BJ (cell line): ENCODE results near the gene PLAAT4. TPM values are rescaled to one million over a fixed set of nuclear protein-coding genes. Genes with fewer than 3 reads are reported as not detected.
A peak's percentile ranks its signal among the peaks of the same experiment; 100 is the strongest.
"Not testable (repeated sequence)": the region's sequence is repeated elsewhere in the genome, so short reads cannot be mapped to it uniquely, and the experiment has no call there.

ENCODE experiments used
- CTCF ChIA-PET: fragments of 350-600 bp; formaldehyde crosslinking; extraction: SDS; loops from one replicate; lab custom pipeline; 2021; ENCODE audit warnings: antibody characterized with exemption, inconsistent platforms; lab: Yijun Ruan, JAX
- POLR2A ChIA-PET: fragments of 300-600 bp; sonication (Branson Sonifier 250); formaldehyde crosslinking; extraction: SDS; loops from one replicate; lab custom pipeline; 2021; ENCODE audit warnings: antibody characterized with exemption; lab: Charles Lee
- DNase-seq: peaks from one replicate; pipeline ENCODE4 v3.0.0-alpha.2; 2011; ENCODE audit warnings: low read depth
- H3K27me3 ChIP-seq: 2 replicates; pipeline ENCODE4 v1.6.0; 2011; ENCODE audit warnings: low read length; ENCODE audit not compliant: control insufficient read depth, insufficient read depth
- H3K36me3 ChIP-seq: 2 replicates; pipeline ENCODE4 v1.5.1; 2011; ENCODE audit warnings: low read length; ENCODE audit not compliant: control insufficient read depth, insufficient read depth
- H3K4me3 ChIP-seq: 2 replicates; pipeline ENCODE4 v1.5.1; 2011; ENCODE audit warnings: low read depth, mild to moderate bottlenecking, control low read depth, low read length
- polyA plus RNA-seq: library from polyadenylated mRNA; depleted of rRNA; stranded (reverse); fragments of >200 nt; gene quantifications from 2 replicates; pipeline ENCODE4 v1.2.3, GENCODE V29; 2011
- TF ChIP-seq, protein P1 (sequence below): IDR thresholded peaks from 2 replicates; pipeline ENCODE4 v1.5.1; 2011; ENCODE audit warnings: low read depth, mild to moderate bottlenecking, control low read depth, inconsistent platforms, low read length, moderate library complexity; ENCODE audit not compliant: insufficient read depth

PLAAT4 gene
- polyA plus RNA-seq, 1 experiment = 7.1 TPM

DNA sequence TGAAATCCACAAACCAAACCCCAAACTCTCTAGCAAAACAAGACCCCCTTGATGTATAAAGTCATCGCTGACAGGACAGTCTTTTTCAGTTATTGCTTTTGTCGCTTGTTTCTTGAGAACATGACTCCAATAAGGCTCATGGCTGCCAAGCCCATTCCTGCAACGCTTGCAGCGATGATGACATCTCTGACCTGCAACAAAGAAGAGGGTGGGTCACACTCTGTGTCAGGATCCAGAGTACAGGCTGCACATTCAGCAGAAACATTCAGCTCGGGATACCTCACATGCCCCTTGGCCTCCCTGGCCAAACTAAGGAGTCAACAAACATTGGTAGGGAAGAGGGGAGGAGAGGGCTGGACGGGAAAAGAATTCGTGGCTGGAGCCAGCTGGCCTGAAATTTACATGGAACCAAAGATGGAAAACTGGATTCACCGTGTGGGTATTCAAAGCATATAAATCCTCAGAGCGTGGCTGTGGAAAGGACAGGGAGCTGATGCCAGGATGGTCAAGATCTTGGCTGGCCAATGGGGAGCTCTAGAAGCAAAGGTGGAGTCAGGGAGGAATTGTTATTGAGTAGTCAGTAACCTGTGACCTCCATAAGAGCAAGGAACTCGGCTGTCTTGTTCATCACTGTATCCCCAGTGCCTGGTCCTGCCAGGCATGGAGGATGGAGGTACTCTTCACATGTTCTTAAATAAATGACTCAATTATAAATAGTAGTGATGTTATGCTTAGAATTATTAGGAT, 38.4 kb downstream of the PLAAT4 start:
- Histone ChIP-seq H3K36me3 (no peaks in the 10 kb centered on the region), H3K27me3 (no peaks in the 10 kb centered on the region; the same call in 1 of the 2 replicates), H3K4me3 (0 out of 2 replicates have a peak overlapping the region, but pooled peaks have one; percentile 2)
- POLR2A ChIA-PET = no interaction called here
- TF ChIP-seq, protein P1, sequence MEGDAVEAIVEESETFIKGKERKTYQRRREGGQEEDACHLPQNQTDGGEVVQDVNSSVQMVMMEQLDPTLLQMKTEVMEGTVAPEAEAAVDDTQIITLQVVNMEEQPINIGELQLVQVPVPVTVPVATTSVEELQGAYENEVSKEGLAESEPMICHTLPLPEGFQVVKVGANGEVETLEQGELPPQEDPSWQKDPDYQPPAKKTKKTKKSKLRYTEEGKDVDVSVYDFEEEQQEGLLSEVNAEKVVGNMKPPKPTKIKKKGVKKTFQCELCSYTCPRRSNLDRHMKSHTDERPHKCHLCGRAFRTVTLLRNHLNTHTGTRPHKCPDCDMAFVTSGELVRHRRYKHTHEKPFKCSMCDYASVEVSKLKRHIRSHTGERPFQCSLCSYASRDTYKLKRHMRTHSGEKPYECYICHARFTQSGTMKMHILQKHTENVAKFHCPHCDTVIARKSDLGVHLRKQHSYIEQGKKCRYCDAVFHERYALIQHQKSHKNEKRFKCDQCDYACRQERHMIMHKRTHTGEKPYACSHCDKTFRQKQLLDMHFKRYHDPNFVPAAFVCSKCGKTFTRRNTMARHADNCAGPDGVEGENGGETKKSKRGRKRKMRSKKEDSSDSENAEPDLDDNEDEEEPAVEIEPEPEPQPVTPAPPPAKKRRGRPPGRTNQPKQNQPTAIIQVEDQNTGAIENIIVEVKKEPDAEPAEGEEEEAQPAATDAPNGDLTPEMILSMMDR = no peak
- no peak for DNase-seq
- CTCF ChIA-PET = no interaction called here

DNA sequence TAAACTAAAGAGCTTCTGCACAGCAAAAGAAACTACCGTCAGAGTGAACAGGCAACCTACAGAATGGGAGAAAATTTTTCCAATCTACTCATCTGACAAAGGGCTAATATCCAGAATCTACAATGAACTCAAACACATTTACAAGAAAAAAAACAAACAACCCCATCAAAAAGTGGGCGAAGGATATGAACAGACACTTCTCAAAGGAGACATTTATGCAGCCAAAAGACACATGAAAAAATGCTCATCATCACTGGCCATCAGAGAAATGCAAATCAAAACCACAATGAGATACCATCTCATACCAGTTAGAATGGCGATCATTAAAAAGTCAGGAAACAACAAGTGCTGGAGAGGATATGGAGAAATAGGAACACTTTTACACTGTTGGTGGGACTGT, 42.3 kb downstream of the PLAAT4 start:
- H3K4me3 ChIP-seq, H3K27me3 ChIP-seq, POLR2A ChIA-PET, H3K36me3 ChIP-seq, DNase-seq, CTCF ChIA-PET: not testable (repeated sequence)

DNA sequence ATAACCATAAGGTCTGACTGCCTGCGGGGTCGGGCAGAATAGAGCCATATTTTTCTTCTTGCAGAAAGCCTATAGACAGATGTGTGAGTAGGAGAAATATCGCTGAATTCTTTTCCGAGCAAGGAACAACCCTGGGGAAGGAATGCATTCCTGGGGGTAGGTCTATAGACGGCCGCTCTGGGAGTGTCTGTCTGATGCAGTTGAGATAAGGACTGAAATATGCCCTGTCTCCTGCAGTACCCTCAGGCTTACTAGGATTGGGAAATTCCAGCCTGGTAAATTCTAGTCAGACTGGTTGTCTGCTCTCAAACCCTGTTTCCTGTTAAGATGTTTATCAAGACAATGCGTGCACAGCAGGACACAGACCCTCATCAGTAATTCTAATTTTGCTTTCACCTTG, 44.6 kb downstream of the PLAAT4 start:
- DNase-seq, CTCF ChIA-PET: not testable (repeated sequence)

DNA sequence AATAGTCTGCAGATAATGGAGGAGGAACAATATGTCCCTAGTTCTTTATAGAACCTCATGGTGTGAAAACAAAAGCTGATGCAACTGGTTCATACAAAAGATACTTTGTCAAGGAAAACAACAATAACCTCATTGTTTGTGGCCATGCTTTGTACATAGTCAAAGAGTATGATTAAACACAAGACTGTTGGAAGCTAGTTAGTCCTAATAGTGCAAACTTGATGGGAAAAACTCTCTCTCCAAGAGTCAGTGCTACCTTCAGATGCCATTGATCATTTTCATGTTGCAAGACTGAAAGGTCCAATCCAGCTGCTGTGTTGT, 46.7 kb downstream of the PLAAT4 start:
- TF ChIP-seq, protein P1 = no peak
- POLR2A ChIA-PET = no interaction called here
- Histone ChIP-seq H3K4me3 (no peak overlapping the region), H3K36me3 (no peaks in the 10 kb centered on the region), H3K27me3 (no peaks in the 10 kb centered on the region)
- CTCF ChIA-PET = interaction anchor here (0.6 to 0.7 kb wide), 3 partner anchors 20 to 24 kb away, joined by 3 to 4 read pairs (median 3); partner anchors contain the start of gene PLAAT2
- DNase-seq = no peak

More for the DNA sequence above, 44.6 kb downstream of the PLAAT4 start:
- H3K27me3 ChIP-seq, H3K4me3 ChIP-seq, POLR2A ChIA-PET, H3K36me3 ChIP-seq: not testable (repeated sequence)

DNA sequence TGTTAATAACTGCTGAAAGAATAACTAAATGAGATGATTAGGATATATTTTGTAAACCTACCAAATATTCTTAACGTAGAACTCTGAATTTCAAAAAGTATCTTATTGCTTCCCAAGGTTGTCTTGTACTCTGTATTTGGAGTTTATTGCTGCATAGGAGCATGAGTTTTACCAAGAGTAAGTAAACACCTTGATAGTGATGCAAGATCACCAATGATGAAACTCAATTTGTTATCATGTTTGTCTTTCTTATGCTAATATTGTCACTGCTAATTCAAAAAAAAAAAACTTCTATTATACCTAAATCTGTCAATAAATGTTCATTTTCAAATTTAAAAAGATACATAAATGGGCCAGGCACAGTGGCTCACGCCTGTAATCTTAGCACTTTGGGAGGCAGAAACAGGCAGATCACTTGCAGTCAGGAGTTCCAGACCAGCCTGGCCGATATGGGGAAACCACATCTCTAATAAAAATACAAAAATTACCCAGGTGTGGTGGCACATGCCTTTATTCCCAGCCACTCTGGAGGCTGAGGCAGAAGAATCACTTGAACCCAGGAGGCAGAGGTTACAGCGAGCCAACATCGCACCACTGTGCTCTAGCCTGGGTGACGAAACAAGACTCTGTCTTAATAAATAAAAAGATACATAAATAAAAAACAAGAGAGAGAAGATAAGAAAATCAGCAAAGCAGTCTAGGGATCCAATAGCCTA, 50.0 kb downstream of the PLAAT4 start:
- ChIA-PET CTCF (no interaction called here), POLR2A (no interaction called here)
- no peaks in the 10 kb centered on the region for H3K27me3 ChIP-seq
- H3K36me3 ChIP-seq = no peaks in the 10 kb centered on the region
- TF ChIP-seq, protein P1 = no peak
- no peak for DNase-seq
- no peak overlapping the region for H3K4me3 ChIP-seq

DNA sequence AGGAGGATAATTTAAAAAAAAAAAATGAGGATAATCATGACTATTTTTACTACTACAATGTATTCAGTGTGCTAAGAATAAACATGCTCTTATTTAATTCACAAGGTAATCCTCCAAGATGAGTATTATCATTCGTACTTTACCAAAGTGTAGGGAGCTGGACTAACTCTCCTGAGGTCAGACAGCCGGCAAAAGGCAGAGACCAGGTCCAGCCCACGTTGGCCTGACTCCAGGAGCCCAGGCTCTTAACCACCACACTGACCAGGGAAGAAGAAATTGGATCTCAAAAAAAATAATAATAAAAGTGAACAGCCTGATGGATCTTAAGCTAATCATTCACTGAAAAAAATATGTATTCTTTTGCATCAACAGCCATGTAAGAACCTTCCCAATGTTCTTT, 52.4 kb downstream of the PLAAT4 start:
- TF ChIP-seq, protein P1 = no peak
- POLR2A ChIA-PET = no interaction called here
- Histone ChIP-seq H3K36me3 (no peaks in the 10 kb centered on the region), H3K4me3 (no peak overlapping the region), H3K27me3 (no peaks in the 10 kb centered on the region)
- DNase-seq = no peak
- CTCF ChIA-PET = interaction anchor here (0.6 to 0.9 kb wide), 2 partner anchors 33 to 149 kb away, joined by 3 read pairs; no protein-coding TSS in a partner anchor
